Left ventricle myocardium inferior (tissue), 1 donor: ENCODE data around the gene EEFSEC. TPM values are rescaled to one million over a fixed set of nuclear protein-coding genes. Genes with fewer than 3 reads are reported as not detected.

Experiments
- DNase-seq: peaks from one replicate; pipeline ENCODE4 v3.0.0-alpha.2; 2020
- H3K27ac ChIP-seq: fragments of 200-600 bp; replicated peaks from 2 replicates; pipeline ENCODE4 v1.8.0; 2021
- H3K27me3 ChIP-seq: fragments of 200-600 bp; 2 replicates; pipeline ENCODE4 v1.8.0; 2021; ENCODE audit warnings: low read depth
- H3K36me3 ChIP-seq: fragments of 200-600 bp; 2 replicates; pipeline ENCODE4 v1.8.0; 2021
- H3K4me1 ChIP-seq: fragments of 200-600 bp; 2 replicates; pipeline ENCODE4 v1.8.0; 2021
- H3K4me3 ChIP-seq: fragments of 200-600 bp; 2 replicates; pipeline ENCODE4 v1.8.0; 2021; ENCODE audit warnings: mild to moderate bottlenecking, moderate library complexity
- H3K9me3 ChIP-seq: fragments of 200-600 bp; replicated peaks from 2 replicates; pipeline ENCODE4 v1.8.0; 2021
- intact Hi-C: fragments of 100-400 bp; cut with micrococcal nuclease; formaldehyde crosslinking; loops from one replicate; pipeline ENCODE4 v1.11.0; 2022
- total RNA-seq: library from RNA; stranded (reverse); fragmentation: NEBNext Ultra II Directional; extraction: Animal tissue kit (Norgen Biotek cat#: 25700); gene quantifications from one replicate; pipeline ENCODE4 v1.2.1, GENCODE V29; 2021
- TF ChIP-seq, protein P1 (sequence below): fragments of 200-600 bp; IDR thresholded peaks from 2 replicates; pipeline ENCODE4 v1.8.0; 2021; ENCODE audit warnings: antibody characterized with exemption, mild to moderate bottlenecking, borderline replicate concordance
- donor health status: DM: no; HTN: yes; CAD: no; lungs with severe emphysema.

EEFSEC gene
- total RNA-seq, 1 donor from 2014 or later, result 23.7 TPM

DNA sequence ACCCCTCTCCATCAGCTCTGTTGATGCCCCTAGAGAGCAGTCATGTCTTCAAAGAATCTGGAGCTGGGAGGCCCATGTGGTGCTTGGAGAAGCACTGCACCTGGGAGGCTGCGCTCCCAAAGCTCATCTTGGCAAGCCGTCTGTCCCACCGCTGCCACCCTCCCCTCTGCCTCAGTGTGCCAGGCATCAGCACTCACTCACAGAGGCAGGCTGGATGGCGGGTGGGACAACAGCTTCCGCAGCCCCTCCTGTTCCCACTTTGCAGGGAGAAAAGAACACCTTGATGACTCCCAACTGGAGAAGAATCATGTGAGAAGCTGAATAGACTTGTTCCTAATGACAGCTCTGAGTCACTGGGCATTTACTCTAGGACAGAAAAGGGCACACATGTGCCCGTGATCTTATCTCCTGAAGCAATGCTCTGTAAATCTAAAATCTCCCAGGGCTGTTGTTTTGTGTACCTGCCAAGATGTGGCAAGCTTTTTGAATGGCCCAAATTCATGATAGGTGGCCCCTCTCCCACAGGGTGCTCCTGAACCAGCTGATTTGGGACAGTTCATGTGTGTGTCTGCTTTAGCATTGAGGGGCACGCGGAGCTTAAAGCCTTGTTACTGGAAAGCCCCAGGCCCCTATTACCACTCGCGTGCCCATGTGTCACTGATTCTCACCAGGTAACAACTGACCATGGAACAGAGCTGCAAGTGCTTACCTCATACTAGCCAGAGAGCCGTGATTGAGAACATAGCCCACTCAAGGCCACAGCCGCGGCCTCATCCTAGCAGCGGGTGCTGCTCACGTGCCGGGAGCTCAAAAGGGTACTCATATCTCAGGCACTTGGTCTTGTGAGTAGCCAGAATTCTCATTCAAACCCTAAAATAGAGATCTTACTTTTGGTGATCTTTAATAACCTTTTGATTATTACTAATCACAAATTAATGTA is 209.0 kb downstream of the EEFSEC start:
- no peaks in the 10 kb centered on the region for H3K9me3 ChIP-seq
- no peak overlapping the region for H3K27ac ChIP-seq
- H3K36me3 ChIP-seq, result peaks cover 6% of the 10 kb centered on the region
- TF ChIP-seq, protein P1, sequence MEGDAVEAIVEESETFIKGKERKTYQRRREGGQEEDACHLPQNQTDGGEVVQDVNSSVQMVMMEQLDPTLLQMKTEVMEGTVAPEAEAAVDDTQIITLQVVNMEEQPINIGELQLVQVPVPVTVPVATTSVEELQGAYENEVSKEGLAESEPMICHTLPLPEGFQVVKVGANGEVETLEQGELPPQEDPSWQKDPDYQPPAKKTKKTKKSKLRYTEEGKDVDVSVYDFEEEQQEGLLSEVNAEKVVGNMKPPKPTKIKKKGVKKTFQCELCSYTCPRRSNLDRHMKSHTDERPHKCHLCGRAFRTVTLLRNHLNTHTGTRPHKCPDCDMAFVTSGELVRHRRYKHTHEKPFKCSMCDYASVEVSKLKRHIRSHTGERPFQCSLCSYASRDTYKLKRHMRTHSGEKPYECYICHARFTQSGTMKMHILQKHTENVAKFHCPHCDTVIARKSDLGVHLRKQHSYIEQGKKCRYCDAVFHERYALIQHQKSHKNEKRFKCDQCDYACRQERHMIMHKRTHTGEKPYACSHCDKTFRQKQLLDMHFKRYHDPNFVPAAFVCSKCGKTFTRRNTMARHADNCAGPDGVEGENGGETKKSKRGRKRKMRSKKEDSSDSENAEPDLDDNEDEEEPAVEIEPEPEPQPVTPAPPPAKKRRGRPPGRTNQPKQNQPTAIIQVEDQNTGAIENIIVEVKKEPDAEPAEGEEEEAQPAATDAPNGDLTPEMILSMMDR, result no peak
- no peak overlapping the region for H3K4me3 ChIP-seq
- H3K4me1 ChIP-seq, result peaks cover 82% of the 10 kb centered on the region
- intact Hi-C loops, result no loop called here
- H3K27me3 ChIP-seq, result no peaks in the 10 kb centered on the region
- no peak for DNase-seq

DNA sequence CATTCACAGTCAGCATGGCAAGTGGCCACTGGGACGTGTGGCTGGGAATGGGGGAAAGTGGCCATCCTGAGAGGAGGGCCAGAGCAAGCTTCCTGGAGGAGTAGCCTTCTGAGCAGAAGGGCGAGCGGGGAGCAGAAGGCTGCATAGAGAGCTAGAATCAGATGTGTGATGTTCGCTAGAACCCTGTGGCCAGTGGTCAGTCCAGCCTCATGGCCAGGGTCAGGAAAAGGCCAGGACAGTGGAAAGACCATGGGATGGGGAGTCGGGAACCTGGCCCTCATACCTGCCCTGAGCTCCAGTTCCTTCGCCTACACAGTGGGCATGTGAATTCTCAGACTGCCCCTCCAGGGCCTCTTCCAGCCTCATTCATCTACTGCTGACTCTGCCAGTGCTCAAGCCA is 211.0 kb downstream of the EEFSEC start:
- Histone ChIP-seq H3K27me3 (no peaks in the 10 kb centered on the region), H3K36me3 (no peaks in the 10 kb centered on the region), H3K4me3 (no peak overlapping the region), H3K9me3 (no peaks in the 10 kb centered on the region), H3K27ac (peak overlapping the region; percentile 90), H3K4me1 (peaks cover 90% of the 10 kb centered on the region)
- no peak for DNase-seq
- intact Hi-C loops, result no loop called here
- TF ChIP-seq, protein P1, result no peak

DNA sequence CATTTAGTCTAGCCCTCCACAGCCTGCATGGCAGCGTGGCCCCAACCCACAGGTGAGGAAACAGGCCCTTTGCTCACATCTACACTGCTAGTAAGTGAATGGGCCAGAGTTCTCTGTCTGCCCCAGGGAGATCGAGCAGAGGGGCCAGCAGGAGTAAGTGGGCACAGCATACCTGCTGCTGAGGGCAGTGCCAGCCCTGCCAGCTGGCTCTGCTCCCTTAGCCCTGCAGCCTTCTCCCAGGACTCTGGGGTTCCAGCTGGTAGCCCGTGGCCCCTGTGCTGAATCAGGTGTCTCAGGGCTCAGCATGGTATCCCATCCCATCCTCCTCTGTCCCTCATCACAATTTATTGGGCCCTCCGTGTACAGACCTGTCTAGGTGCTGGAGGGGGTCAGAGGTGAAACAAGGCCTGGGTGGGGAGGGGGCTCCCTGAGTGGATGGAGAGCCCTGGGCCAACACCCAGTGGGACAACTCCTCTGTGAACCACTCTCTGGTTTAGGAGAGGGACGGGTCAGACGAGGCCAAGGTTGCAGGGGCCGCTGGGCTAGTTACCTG is 211.6 kb downstream of the EEFSEC start:
- Histone ChIP-seq H3K4me1 (peaks cover 90% of the 10 kb centered on the region), H3K36me3 (no peaks in the 10 kb centered on the region), H3K4me3 (no peak overlapping the region), H3K27me3 (no peaks in the 10 kb centered on the region), H3K9me3 (no peaks in the 10 kb centered on the region), H3K27ac (peak overlapping the region; percentile 90)
- DNase-seq, result no peak
- intact Hi-C loops, result no loop called here
- TF ChIP-seq, protein P1, result no peak

DNA sequence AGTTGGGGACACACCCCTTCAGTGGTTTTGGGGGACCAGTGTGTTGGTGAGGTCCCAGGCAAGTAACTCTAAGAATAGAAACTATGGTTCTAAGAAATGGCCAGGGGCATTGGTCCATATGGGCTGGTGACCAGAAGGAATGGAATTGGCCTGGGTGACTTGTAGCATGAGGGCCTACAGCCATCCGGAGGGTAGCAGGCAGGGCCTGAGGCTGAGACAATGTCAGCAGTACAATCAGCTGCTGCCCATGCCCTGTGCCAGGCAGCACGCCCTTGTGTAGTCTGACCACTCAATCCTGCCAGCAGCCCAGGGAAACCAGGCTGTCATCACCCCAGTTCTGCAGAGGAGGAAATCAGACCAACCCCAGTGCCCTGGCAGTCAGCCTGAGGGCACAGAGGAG is 212.9 kb downstream of the EEFSEC start:
- H3K36me3 ChIP-seq, result no peaks in the 10 kb centered on the region
- intact Hi-C loops, result no loop called here
- peak; percentile 80 for DNase-seq
- H3K4me3 ChIP-seq, result no peak overlapping the region
- TF ChIP-seq, protein P1, result no peak
- peak overlapping the region; percentile 90 for H3K27ac ChIP-seq
- H3K27me3 ChIP-seq, result no peaks in the 10 kb centered on the region
- peaks cover 93% of the 10 kb centered on the region for H3K4me1 ChIP-seq
- no peaks in the 10 kb centered on the region for H3K9me3 ChIP-seq

DNA sequence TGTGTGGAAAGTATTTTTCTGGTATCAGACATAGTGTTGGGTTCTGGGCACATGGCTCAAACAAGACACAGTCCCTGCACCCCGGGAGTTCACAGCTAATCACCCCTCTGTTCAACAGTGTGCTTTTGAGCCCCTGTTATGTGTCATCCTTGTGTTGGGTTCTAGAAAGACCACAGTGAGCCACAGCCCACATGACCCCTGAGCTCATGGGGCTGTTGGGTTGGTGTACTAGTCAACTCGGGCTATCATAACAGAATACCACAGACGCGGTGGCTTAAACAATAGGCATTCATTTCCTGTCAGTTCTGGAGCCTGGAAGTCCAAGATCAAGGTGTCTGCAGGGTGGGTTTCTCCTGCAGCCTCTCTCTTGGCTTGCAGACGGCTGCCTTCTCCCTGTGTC is 213.4 kb downstream of the EEFSEC start:
- H3K4me1 ChIP-seq, result peaks cover 87% of the 10 kb centered on the region
- no peak for DNase-seq
- no peak overlapping the region for H3K4me3 ChIP-seq
- H3K9me3 ChIP-seq, result no peaks in the 10 kb centered on the region
- peak overlapping the region; percentile 90 for H3K27ac ChIP-seq
- H3K36me3 ChIP-seq, result no peaks in the 10 kb centered on the region
- intact Hi-C loops, result no loop called here
- TF ChIP-seq, protein P1, result no peak
- no peaks in the 10 kb centered on the region for H3K27me3 ChIP-seq
